WI38 (cell line): ENCODE data around the gene E2F2.

Experiments
- H3K4me3 ChIP-seq: 2 replicates; pipeline ENCODE4 v1.5.1; 2011; ENCODE audit warnings: low read depth, mild to moderate bottlenecking, control low read depth, low read length
- TF ChIP-seq, protein P1 (sequence below): IDR thresholded peaks from 2 replicates; pipeline ENCODE4 v1.5.1; 2012; ENCODE audit warnings: low read depth, mild to moderate bottlenecking, control low read depth, low read length

The E2F2 gene

GRCh38 chr1:23524716-23525401 is 6.2 kb downstream of the E2F2 start:
- TF ChIP-seq, protein P1, sequence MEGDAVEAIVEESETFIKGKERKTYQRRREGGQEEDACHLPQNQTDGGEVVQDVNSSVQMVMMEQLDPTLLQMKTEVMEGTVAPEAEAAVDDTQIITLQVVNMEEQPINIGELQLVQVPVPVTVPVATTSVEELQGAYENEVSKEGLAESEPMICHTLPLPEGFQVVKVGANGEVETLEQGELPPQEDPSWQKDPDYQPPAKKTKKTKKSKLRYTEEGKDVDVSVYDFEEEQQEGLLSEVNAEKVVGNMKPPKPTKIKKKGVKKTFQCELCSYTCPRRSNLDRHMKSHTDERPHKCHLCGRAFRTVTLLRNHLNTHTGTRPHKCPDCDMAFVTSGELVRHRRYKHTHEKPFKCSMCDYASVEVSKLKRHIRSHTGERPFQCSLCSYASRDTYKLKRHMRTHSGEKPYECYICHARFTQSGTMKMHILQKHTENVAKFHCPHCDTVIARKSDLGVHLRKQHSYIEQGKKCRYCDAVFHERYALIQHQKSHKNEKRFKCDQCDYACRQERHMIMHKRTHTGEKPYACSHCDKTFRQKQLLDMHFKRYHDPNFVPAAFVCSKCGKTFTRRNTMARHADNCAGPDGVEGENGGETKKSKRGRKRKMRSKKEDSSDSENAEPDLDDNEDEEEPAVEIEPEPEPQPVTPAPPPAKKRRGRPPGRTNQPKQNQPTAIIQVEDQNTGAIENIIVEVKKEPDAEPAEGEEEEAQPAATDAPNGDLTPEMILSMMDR, result no peak
- H3K4me3 ChIP-seq, result no peak overlapping the region

GRCh38 chr1:23524163-23524562 is 6.9 kb downstream of the E2F2 start:
- no peak overlapping the region for H3K4me3 ChIP-seq
- TF ChIP-seq, protein P1, result no peak

DNA sequence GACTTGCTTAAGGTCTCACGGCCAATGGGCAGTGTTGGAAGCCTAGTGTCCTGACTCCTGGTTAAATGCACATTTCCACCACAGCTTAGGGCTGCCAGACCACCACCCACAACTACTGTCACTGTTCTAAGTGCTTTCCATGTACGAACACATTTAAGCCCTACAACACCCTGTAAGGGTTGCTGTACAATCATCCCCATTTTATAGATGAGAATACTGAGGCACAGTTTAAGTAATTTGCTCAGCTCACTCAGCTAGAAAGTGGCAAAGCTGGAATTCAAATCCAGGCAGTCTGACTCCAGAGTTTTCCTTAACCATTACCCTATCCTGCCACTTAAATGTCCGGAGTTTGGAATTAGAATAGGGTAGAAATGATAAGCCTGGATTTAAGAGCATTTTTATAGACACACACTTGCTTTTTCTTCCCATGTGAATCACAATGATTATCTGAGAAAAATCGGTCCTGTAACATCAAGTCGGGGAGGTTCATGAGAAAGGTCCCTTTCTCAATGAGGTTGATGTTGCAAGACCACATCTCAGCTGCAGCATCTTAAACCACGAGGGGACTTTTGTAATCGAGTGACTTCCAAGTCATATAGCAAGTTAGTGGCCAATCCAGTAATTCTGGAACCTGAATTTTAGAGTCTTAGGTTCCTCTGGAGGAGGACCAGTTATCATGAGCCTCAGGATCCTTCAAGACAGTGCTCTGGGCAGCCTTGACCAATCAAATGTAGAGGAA is 8.6 kb downstream of the E2F2 start:
- TF ChIP-seq, protein P1, result no peak
- no peak overlapping the region for H3K4me3 ChIP-seq

DNA sequence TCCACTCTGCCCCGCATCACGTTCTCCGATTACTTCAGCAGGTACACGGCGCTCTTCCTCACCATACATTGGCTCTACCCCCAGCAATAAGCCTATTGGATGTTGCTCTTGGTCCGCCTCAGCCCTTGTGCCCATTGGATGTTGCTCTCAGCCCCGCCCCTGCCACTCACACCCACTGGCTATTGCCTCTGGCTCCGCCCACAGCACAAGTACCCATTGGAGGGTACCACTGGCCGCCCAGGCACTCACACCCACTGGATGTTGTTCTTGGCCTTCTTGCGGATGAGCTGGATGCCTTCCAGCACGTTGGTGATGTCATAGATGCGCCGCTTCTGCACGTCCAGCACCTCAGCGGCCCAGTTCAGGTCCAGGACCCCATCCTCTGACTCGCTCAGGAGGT is 9.4 kb downstream of the E2F2 start:
- H3K4me3 ChIP-seq, result no peak overlapping the region
- TF ChIP-seq, protein P1, result no peak

DNA sequence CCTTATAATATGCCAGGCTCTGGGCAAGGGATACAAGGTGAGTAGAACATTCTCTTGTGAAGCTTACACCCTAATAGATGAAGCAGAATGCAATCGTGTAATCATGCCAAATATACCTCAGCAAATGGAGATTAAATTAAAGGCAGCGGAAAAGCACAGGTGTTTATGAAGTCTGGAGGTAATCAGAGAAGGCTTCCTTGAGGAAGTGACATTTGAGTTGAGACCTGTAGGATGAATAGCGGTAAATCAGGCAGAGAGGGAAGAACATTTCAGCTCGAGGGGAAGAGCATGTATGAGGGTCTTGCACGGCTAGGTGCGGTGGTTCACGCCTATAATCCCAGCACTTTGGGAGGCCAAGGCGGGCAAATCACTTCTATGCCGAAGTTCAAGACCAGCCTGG is 13.5 kb downstream of the E2F2 start:
- H3K4me3 ChIP-seq, result no peak overlapping the region
- TF ChIP-seq, protein P1, result no peak

GRCh38 chr1:23515905-23516304 is 15.1 kb downstream of the E2F2 start:
- H3K4me3 ChIP-seq, result no peak overlapping the region
- TF ChIP-seq, protein P1, result no peak

DNA sequence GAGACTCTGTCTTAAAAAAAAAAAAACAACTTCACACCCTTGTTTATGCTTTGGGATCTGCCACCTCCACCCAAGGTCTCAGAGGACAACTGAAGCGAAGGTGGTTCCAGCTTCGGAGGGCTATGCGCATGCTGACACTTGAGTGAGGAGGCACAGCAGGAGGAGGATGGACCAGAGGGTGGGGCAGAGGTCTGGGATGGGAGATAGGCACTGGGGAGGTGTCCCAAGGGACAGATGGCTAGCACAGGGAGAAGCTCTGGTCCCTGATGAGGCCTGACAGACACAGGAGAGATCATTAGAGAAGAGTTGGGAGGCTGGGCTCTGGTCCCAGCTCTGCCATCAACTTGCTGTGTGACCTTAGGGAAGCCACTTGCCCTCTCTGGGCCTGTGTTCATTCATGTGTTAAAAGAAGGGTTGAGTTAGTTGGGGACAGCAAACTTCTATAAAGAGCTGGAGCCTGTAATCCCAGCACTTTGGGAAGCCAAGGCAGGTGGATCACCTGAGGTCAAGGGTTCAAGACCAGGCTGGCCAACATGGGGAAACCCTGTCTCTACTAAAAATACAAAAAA is 16.8 kb downstream of the E2F2 start:
- TF ChIP-seq, protein P1, result no peak
- no peak overlapping the region for H3K4me3 ChIP-seq
